Calu3 (cell line): ENCODE results near the gene ZNF664. TPM values are rescaled to one million over a fixed set of nuclear protein-coding genes. Genes with fewer than 3 reads are reported as not detected.
"Not testable (repeated sequence)": the region's sequence is repeated elsewhere in the genome, so short reads cannot be mapped to it uniquely, and the experiment has no call there.

Source experiments
- BruUV-seq: library from RNA; stranded (reverse); fragments of 400-500 nt; replicated peaks from 2 replicates; lab custom pipeline; 2021; lab: Mats Ljungman, UMichigan
- CTCF ChIA-PET: fragments of 300-600 bp; sonication (Branson Sonifier 250); formaldehyde crosslinking; loops from one replicate; lab custom pipeline; 2022; ENCODE audit warnings: antibody characterized with exemption; lab: Charles Lee
- DNase-seq: peaks from one replicate; pipeline ENCODE4 v3.0.0; 2022
- H3K27ac Mint-ChIP-seq: one replicate; pipeline ENCODE4 v1.8.0; 2022; ENCODE audit warnings: mixed read lengths; ENCODE audit not compliant: unreplicated experiment
- H3K27me3 Mint-ChIP-seq: one replicate; pipeline ENCODE4 v1.8.0; 2022; ENCODE audit warnings: mixed read lengths; ENCODE audit not compliant: unreplicated experiment
- H3K36me3 Mint-ChIP-seq: one replicate; pipeline ENCODE4 v1.8.0; 2022; ENCODE audit warnings: mild to moderate bottlenecking, moderate library complexity, mixed read lengths; ENCODE audit not compliant: insufficient read depth, unreplicated experiment
- H3K4me1 Mint-ChIP-seq: one replicate; pipeline ENCODE4 v1.8.0; 2022; ENCODE audit warnings: mild to moderate bottlenecking, low read depth, mixed read lengths; ENCODE audit not compliant: unreplicated experiment
- H3K4me3 Mint-ChIP-seq: one replicate; pipeline ENCODE4 v1.8.0; 2022; ENCODE audit warnings: mild to moderate bottlenecking, low read depth, moderate library complexity, mixed read lengths; ENCODE audit not compliant: unreplicated experiment
- H3K9me3 Mint-ChIP-seq: one replicate; pipeline ENCODE4 v1.8.0; 2022; ENCODE audit warnings: low read depth, mixed read lengths; ENCODE audit not compliant: unreplicated experiment
- intact Hi-C: fragments of 100-400 bp; cut with micrococcal nuclease; formaldehyde crosslinking; loops from one replicate; pipeline ENCODE4 v1.10.0; 2022; ENCODE audit not compliant: unreplicated experiment
- total RNA-seq: library from RNA; stranded (reverse); gene quantifications from 2 replicates; pipeline ENCODE4 v1.2.3, GENCODE V29; 2022
- TF ChIP-seq, protein P1 (sequence below): fragments of 200-600 bp; IDR thresholded peaks from one replicate; pipeline ENCODE4 v1.8.0; 2022; ENCODE audit warnings: antibody characterized with exemption; ENCODE audit not compliant: unreplicated experiment

The ZNF664 gene
- total RNA-seq, 1 experiment from 2014 or later, result 130 TPM

- intact Hi-C loops, result no loop called here
- no peak for DNase-seq
- no peaks in the 10 kb centered on the region for H3K9me3 Mint-ChIP-seq
- no peak overlapping the region for H3K4me3 Mint-ChIP-seq
- no peaks in the 10 kb centered on the region for H3K36me3 Mint-ChIP-seq
- no TSS peak for BruUV-seq
- TF ChIP-seq, protein P1, sequence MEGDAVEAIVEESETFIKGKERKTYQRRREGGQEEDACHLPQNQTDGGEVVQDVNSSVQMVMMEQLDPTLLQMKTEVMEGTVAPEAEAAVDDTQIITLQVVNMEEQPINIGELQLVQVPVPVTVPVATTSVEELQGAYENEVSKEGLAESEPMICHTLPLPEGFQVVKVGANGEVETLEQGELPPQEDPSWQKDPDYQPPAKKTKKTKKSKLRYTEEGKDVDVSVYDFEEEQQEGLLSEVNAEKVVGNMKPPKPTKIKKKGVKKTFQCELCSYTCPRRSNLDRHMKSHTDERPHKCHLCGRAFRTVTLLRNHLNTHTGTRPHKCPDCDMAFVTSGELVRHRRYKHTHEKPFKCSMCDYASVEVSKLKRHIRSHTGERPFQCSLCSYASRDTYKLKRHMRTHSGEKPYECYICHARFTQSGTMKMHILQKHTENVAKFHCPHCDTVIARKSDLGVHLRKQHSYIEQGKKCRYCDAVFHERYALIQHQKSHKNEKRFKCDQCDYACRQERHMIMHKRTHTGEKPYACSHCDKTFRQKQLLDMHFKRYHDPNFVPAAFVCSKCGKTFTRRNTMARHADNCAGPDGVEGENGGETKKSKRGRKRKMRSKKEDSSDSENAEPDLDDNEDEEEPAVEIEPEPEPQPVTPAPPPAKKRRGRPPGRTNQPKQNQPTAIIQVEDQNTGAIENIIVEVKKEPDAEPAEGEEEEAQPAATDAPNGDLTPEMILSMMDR, result no peak
- H3K27me3 Mint-ChIP-seq, result no peaks in the 10 kb centered on the region
- CTCF ChIA-PET, result no interaction called here
- H3K27ac Mint-ChIP-seq, result no peak overlapping the region
- no peaks in the 10 kb centered on the region for H3K4me1 Mint-ChIP-seq
Measured at GRCh38 chr12:123945287-123946151, 27.5 kb upstream of the ZNF664 start.

- H3K4me1 Mint-ChIP-seq, result no peaks in the 10 kb centered on the region
- BruUV-seq, result no TSS peak
- TF ChIP-seq, protein P1, result no peak
- H3K9me3 Mint-ChIP-seq, result no peaks in the 10 kb centered on the region
- H3K36me3 Mint-ChIP-seq, result no peaks in the 10 kb centered on the region
- CTCF ChIA-PET, result no interaction called here
- DNase-seq, result no peak
- H3K4me3 Mint-ChIP-seq, result no peak overlapping the region
- intact Hi-C loops, result no loop called here
- H3K27ac Mint-ChIP-seq, result no peak overlapping the region
- H3K27me3 Mint-ChIP-seq, result no peaks in the 10 kb centered on the region
Measured at GRCh38 chr12:123946152-123946515, 26.9 kb upstream of the ZNF664 start.

DNA sequence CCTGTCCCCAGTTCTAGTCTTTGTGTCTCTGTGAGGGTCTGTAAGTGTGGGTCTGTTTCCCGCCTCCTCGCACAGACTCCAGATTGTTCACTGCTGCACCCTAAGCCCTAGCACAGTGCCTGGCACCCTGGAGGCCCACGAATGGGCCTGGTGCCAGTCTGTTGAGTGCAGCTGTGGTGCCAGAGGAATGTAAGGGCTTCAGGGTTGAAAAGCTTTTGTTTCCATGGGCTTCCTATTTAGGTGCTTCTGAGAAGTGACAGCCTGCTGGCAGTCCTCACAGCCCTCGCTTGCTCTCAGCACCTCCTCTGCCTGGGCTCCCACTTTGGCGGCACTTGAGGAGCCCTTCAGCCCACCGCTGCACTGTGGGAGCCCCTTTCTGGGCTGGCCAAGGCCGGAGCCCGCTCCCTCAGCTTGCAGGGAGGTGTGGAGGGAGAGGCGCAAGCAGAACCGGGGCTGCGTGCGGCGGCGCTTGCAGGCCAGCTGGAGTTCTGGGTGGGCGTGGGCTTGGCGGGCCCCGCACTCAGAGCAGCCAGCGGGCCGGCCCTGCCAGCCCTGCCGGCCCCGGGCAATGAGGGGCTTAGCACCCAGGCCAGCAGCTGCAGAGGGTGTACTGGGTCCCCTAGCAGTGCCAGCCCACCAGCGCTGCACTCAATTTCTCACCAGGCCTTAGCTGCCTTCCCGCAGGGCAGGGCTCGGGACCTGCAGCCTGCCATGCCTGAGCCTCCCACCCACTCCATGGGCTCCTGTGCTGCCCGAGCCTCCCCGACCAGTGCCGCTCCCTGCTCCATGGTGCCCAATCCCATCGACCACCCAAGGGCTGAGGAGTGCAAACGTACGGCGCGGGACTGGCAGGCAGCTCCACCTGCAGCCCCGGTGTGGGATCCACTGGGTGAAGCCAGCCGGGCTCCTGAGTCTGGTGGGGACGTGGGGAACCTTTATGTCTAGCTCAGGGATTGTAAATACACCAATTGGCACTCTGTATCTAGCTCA, 26.2 kb upstream of the ZNF664 start:
- BruUV-seq, CTCF ChIA-PET: not testable (repeated sequence)

GRCh38 chr12:123947531-123947930, 25.5 kb upstream of the ZNF664 start:
- H3K9me3 Mint-ChIP-seq, H3K4me1 Mint-ChIP-seq: not testable (repeated sequence)

More for the DNA sequence above, 26.2 kb upstream of the ZNF664 start:
- H3K4me3 Mint-ChIP-seq, H3K4me1 Mint-ChIP-seq, DNase-seq, H3K9me3 Mint-ChIP-seq, intact Hi-C loops, H3K36me3 Mint-ChIP-seq, H3K27ac Mint-ChIP-seq, H3K27me3 Mint-ChIP-seq: not testable (repeated sequence)

GRCh38 chr12:123948401-123948795, 24.6 kb upstream of the ZNF664 start:
- no peaks in the 10 kb centered on the region for H3K4me1 Mint-ChIP-seq
- no peaks in the 10 kb centered on the region for H3K27me3 Mint-ChIP-seq
- no peak overlapping the region for H3K4me3 Mint-ChIP-seq
- no peak for DNase-seq
- H3K27ac Mint-ChIP-seq, result no peak overlapping the region
- intact Hi-C loops, result no loop called here
- CTCF ChIA-PET, result no interaction called here
- H3K36me3 Mint-ChIP-seq, result no peaks in the 10 kb centered on the region
- no peaks in the 10 kb centered on the region for H3K9me3 Mint-ChIP-seq
- BruUV-seq, result no TSS peak
- TF ChIP-seq, protein P1, result no peak

More at GRCh38 chr12:123947531-123947930, 25.5 kb upstream of the ZNF664 start:
- H3K27me3 Mint-ChIP-seq, H3K27ac Mint-ChIP-seq, intact Hi-C loops, DNase-seq, CTCF ChIA-PET, H3K4me3 Mint-ChIP-seq, BruUV-seq, H3K36me3 Mint-ChIP-seq: not testable (repeated sequence)
